HepG2 (cell line): Measurements from ENCODE around the gene RBFOX1. TPM values are rescaled to one million over a fixed set of nuclear protein-coding genes. Genes with fewer than 3 reads are reported as not detected.

ENCODE experiments used
- ATAC-seq: fragments of 200-7000 bp; cut with Tn5 transposase; 3 replicates; pipeline ENCODE4 v1.9.1; 2020; ENCODE audit warnings: mild to moderate bottlenecking, moderate library complexity
- BruUV-seq: library from RNA; stranded (reverse); fragments of 400-500 nt; replicated peaks from 2 replicates; lab custom pipeline; 2021; lab: Mats Ljungman, UMichigan
- CTCF ChIA-PET: fragments of 300-600 bp; formaldehyde crosslinking; extraction: SDS; loops from one replicate; lab custom pipeline; 2021; ENCODE audit warnings: low total read pairs, inconsistent platforms, low intra/inter-chr PET ratio; lab: Yijun Ruan, JAX
- POLR2A ChIA-PET: fragments of 350-600 bp; sonication (Branson Sonifier 250); formaldehyde crosslinking; loops from one replicate; lab custom pipeline; 2020; ENCODE audit warnings: antibody characterized with exemption, inconsistent platforms; lab: Yijun Ruan, JAX
- DNase-seq: peaks from one replicate; pipeline ENCODE4 v3.0.0-alpha.2; 2015; ENCODE audit warnings: low spot score
- FAIRE-seq: peaks from 3 replicates; lab custom pipeline; 2011; peaks lifted over from hg19 to GRCh38; lab: Jason Lieb, UNC
- H2AFZ ChIP-seq: one replicate; pipeline ENCODE4 v1.6.1; 2011; ENCODE audit warnings: low read length, inconsistent platforms
- H3K27ac ChIP-seq: fragments of 300-600 bp; 3 replicates; pipeline ENCODE4 v1.8.0; 2011; ENCODE audit warnings: mixed run types, mild to moderate bottlenecking, mixed read lengths, low read length, inconsistent platforms; ENCODE audit not compliant: insufficient read depth; ENCODE audit errors: extremely low read length
- H3K27me3 ChIP-seq, 2 experiments: fragments of 200-600 bp in 1 of 2; 2 replicates in 1 of 2; 3 replicates in 1 of 2; pipeline versions ENCODE4 v1.6.0 to v1.8.0; 2011; ENCODE audit warnings: low read length in 2 of 2, mild to moderate bottlenecking in 2 of 2, moderate library complexity in 2 of 2, inconsistent platforms in 1 of 2; ENCODE audit not compliant: insufficient read depth in 2 of 2, control insufficient read depth in 1 of 2
- H3K36me3 ChIP-seq, 2 experiments: fragments of 200-600 bp in 1 of 2; replicated peaks in 1 of 2; 2 replicates in 1 of 2; 3 replicates in 1 of 2; pipeline versions ENCODE4 v1.5.1 to v1.8.0; 2011; ENCODE audit warnings: low read length in 2 of 2, inconsistent platforms in 1 of 2; ENCODE audit not compliant: insufficient read depth in 2 of 2, control insufficient read depth in 1 of 2
- H3K4me1 ChIP-seq: 2 replicates; pipeline ENCODE4 v1.5.1; 2012; ENCODE audit warnings: low read length, inconsistent platforms; ENCODE audit not compliant: insufficient read depth
- H3K4me2 ChIP-seq: 2 replicates; pipeline ENCODE4 v1.6.0; 2011; ENCODE audit warnings: low read depth, low read length, inconsistent platforms
- H3K4me3 ChIP-seq, 3 experiments: fragments of 200-600 bp in 1 of 3; sonication (generic), shearing (Covaris generic) in 1 of 3; replicated peaks in 1 of 3; 2 replicates each; pipeline ENCODE4 v1.5.1; 2011 to 2016; ENCODE audit warnings: low read length in 3 of 3, inconsistent platforms in 2 of 3, low read depth in 2 of 3, mild to moderate bottlenecking in 2 of 3, control low read depth in 1 of 3, mixed read lengths in 1 of 3; ENCODE audit not compliant: insufficient read depth in 1 of 3
- H3K79me2 ChIP-seq: one replicate; pipeline ENCODE4 v1.6.1; 2011; ENCODE audit warnings: low read length, inconsistent platforms; ENCODE audit not compliant: insufficient read depth
- H3K9ac ChIP-seq: 2 replicates; pipeline ENCODE4 v1.6.0; 2011; ENCODE audit warnings: mild to moderate bottlenecking, low read depth, low read length, inconsistent platforms; ENCODE audit not compliant: insufficient read depth
- H3K9me3 ChIP-seq: 2 replicates; pipeline ENCODE4 v1.5.1; 2012; ENCODE audit warnings: mild to moderate bottlenecking, low read length
- H4K20me1 ChIP-seq: 2 replicates; pipeline ENCODE4 v1.6.0; 2011; ENCODE audit warnings: inconsistent platforms, mild to moderate bottlenecking, low read length, moderate library complexity; ENCODE audit not compliant: insufficient read depth
- ATM ChIP-seq: fragments of 450-650 bp; IDR thresholded peaks from 2 replicates; pipeline ENCODE4 v1.7.1; 2017; ENCODE audit warnings: mild to moderate bottlenecking, borderline replicate concordance
- FOXJ3 ChIP-seq: sonication (generic); formaldehyde crosslinking; IDR thresholded peaks from 2 replicates; pipeline ENCODE4 v1.4.0; 2020; ENCODE audit warnings: missing genetic modification reagents, mild to moderate bottlenecking, borderline replicate concordance
- MAFG ChIP-seq: sonication (generic); formaldehyde crosslinking; IDR thresholded peaks from 2 replicates; pipeline ENCODE4 v1.5.1; 2020; ENCODE audit warnings: mild to moderate bottlenecking, missing genetic modification reagents
- NR1H2 ChIP-seq: sonication (generic); formaldehyde crosslinking; IDR thresholded peaks from 2 replicates; pipeline ENCODE4 v1.8.1; 2022; ENCODE audit warnings: low read depth, missing genetic modification reagents, borderline replicate concordance
- PREB ChIP-seq: sonication (generic); formaldehyde crosslinking; IDR thresholded peaks from 2 replicates; pipeline ENCODE4 v1.4.0; 2020; ENCODE audit warnings: missing genetic modification reagents
- PTBP1 ChIP-seq: fragments of 200-400 bp; formaldehyde crosslinking; IDR thresholded peaks from 2 replicates; pipeline ENCODE4 v1.6.1; 2018; ENCODE audit warnings: low read length, low read depth; ENCODE audit not compliant: poor library complexity, severe bottlenecking
- TEAD2 ChIP-seq: sonication (generic); formaldehyde crosslinking; IDR thresholded peaks from 2 replicates; pipeline ENCODE4 v1.9.0; 2021; ENCODE audit warnings: missing genetic modification reagents
- ZBTB1 ChIP-seq: sonication (generic); formaldehyde crosslinking; IDR thresholded peaks from 2 replicates; pipeline ENCODE4 v1.4.0; 2020; ENCODE audit warnings: missing genetic modification reagents, borderline replicate concordance
- ZMYM4 ChIP-seq: sonication (generic); formaldehyde crosslinking; IDR thresholded peaks from 2 replicates; pipeline ENCODE4 v1.8.1; 2023; ENCODE audit warnings: mild to moderate bottlenecking, missing genetic modification reagents
- ZNF263 ChIP-seq: sonication (generic); formaldehyde crosslinking; IDR thresholded peaks from 2 replicates; pipeline ENCODE4 v1.4.0; 2020; ENCODE audit warnings: missing genetic modification reagents
- ZNF276 ChIP-seq: sonication (generic); formaldehyde crosslinking; IDR thresholded peaks from 2 replicates; pipeline ENCODE4 v1.4.0; 2020; ENCODE audit warnings: mild to moderate bottlenecking, low read depth, missing genetic modification reagents
- ZNF614 ChIP-seq: IDR thresholded peaks from 2 replicates; pipeline ENCODE4 v1.6.1; 2018; ENCODE audit warnings: missing biosample characterization, missing genetic modification reagents, inconsistent platforms, borderline replicate concordance
- whole genome bisulfite sequencing: methylation state at CpG from one replicate; pipeline ENCODE4 v1.1.6; 2017; ENCODE audit warnings: low lambda C conversion rate; 5-methylcytosine and 5-hydroxymethylcytosine counted together
- in situ Hi-C: cut with HindIII; loops from 2 replicates; pipeline ENCODE4 v1.10.0; 2017; ENCODE audit warnings: low pct_unique_long_range_greater_than_20kb; ENCODE audit not compliant: extremely low pct_ligation_motif_present
- intact Hi-C: fragments of 100-400 bp; cut with micrococcal nuclease; formaldehyde crosslinking; loops from one replicate; pipeline ENCODE4 v1.10.0; 2022; ENCODE audit not compliant: unreplicated experiment
- polyA plus RNA-seq, 8 experiments: library from polyadenylated mRNA; depleted of rRNA in 3 of 8; stranded (reverse) in 7 of 8; unstranded in 1 of 8; fragments of >200 nt; fragmentation: Illumina TruSeq in 4 of 8; extraction: Trizol in 4 of 8; gene quantifications; 2 replicates each; pipeline versions ENCODE4 v1.2.1 to v1.2.3, GENCODE V29; 2011 to 2016; ENCODE audit warnings: low read depth in 4 of 8, missing spikeins in 1 of 8, mixed read lengths in 1 of 8; ENCODE audit not compliant: insufficient read depth in 1 of 8
- total RNA-seq, 5 experiments: library from RNA; depleted of rRNA; stranded (reverse); fragments of >200 nt; fragmentation: Illumina TruSeq; extraction: Trizol; gene quantifications; 2 replicates each; pipeline ENCODE4 v1.2.3, GENCODE V29; 2016; ENCODE audit warnings: low read depth in 1 of 5

RBFOX1 gene
- total and polyA plus RNA-seq, 2 of the 13 experiments (the other 11 are each of a cell fraction or from before 2014, with no cell fraction given): not detected

DNA sequence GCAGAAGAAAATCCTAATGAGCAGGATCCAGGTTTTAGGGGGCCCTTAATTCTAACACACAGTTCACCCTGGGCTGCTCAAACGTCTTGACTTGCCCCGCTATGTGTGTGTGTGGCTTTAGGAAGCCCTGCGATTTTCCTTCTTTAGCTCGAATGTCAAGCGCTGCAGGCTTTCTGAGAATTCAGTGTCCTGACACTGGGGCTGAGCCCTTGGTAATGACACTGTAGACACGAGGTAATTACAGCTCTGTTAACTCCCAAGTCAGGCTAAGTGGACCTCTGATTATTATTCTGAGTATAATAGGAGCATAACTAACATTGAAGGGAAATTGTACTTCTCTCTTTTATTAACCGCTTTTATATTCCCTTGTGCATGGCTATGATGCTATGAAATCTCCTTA lies 202.1 kb downstream of the RBFOX1 start:
- Histone ChIP-seq H3K27ac (no peak overlapping the region), H3K36me3 (no peaks in the 10 kb centered on the region), H3K79me2 (no peaks in the 10 kb centered on the region), H4K20me1 (no peaks in the 10 kb centered on the region), H3K4me3 (no peak overlapping the region), H3K4me1 (no peaks in the 10 kb centered on the region), H2AFZ (no peak overlapping the region), H3K27me3 (no peaks in the 10 kb centered on the region), H3K9me3 (peaks cover 35% of the 10 kb centered on the region), H3K9ac (no peak overlapping the region), H3K4me2 (no peak overlapping the region)
- no peak for TF ChIP-seq PTBP1
- TF ChIP-seq ZNF614 (CRISPR knock-in tag): no peak
- TF ChIP-seq TEAD2 (CRISPR knock-in tag): no peak
- TF ChIP-seq MAFG: no peak
- TF ChIP-seq FOXJ3: no peak
- TF ChIP-seq ZMYM4 (CRISPR knock-in tag): no peak
- TF ChIP-seq NR1H2 (CRISPR knock-in tag): no peak
- TF ChIP-seq ZNF276 (CRISPR knock-in tag): no peak
- no peak for TF ChIP-seq ZNF263 (CRISPR knock-in tag)
- no peak for TF ChIP-seq ATM
- TF ChIP-seq PREB: no peak
- no peak for TF ChIP-seq ZBTB1 (CRISPR knock-in tag)
- POLR2A ChIA-PET: no interaction called here
- FAIRE-seq (no peak), DNase-seq (no peak), ATAC-seq (no peak)
- 11% methylated on average over 7 of the region's 7 CpGs for WGBS
- CTCF ChIA-PET: no interaction called here
- intact Hi-C loops: no loop called here
- no TSS peak for BruUV-seq
- in situ Hi-C loops: no loop called here
